ENCODE measurements around the gene TUFT1.
"Not testable (repeated sequence)": the region's sequence is repeated elsewhere in the genome, so short reads cannot be mapped to it uniquely, and the experiment has no call there.

The TUFT1 gene

DNA sequence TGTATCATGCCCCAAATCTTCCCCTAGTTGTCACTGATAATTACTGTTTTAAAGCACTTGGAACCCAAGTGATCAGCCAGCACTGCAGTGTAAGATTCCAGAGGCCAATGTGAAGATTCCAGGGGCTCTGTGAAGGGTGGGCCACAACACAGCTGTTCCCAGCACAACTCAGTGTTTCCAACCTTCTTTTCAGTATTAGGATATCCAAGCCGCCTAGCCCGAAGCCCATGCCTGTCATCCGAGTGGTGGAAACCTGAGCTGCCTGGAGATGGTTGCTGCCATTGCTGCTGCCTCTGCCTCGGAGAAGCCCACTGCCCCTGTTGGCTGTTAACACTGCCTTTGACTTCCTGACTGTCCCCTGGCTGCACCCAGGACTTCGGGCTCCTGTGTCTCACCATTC, 41.3 kb downstream of the TUFT1 start:
- DNase-seq (ENCODE audit: low spot score): no peak

DNA sequence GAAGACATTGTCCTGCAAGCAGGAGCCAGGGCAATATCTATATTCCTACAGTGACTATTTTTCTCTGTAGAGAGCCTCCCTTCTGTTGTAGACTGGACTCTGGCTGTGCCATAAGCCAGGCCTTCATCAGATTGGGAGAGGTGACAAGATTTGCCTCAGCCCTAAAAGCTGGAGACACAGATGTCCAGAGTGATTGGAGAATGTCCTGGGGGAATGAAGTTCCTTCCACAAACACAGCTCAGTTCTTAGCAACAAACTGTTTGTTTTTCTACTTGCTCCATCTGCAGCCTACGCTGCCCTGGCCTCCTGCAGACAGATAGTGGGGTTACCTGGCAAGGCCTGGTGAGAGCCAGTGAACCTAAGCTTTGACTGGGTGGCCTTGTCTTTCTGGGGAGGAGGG, 41.8 kb downstream of the TUFT1 start:
- no peak for DNase-seq (ENCODE audit: low spot score)

DNA sequence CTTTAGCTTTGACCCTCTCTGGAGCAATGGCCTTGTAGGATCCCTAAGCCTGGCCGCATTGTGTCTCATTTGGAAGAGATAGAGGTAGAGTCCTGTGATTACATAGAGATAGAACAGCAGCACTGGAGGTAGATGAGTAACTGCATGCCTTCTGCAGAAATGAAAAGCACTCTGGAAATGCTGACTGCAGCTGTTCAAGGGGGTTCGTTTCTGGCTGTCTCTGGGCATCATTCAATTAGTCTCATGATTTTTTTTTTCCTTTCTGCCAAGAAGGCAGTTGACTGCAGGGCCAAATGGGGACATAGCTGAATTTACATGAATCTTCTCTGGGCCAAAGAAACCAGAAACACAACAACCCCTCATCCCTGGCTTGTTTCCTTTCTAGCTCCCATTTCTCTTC, 43.7 kb downstream of the TUFT1 start:
- DNase-seq (ENCODE audit: low spot score): no peak

DNA sequence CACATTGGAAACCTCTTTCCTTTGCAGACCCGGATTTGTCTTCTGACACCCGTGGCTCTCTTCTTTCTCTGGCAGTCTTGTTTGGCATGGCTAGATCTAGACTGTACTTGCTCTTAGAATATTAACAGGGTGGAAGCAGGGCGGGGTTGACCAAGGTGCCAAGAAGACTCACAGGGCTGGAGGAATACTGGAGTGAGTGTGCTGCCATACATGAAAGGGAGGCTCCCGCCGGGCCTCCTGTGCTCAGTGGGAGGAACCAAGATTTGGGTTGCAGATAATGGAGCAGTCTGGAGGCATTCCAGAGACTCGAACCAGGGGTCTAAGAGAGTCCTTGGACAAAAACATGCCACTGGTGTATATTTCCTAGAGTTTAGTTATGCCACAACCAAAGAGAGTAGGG, 44.2 kb downstream of the TUFT1 start:
- no peak for DNase-seq (ENCODE audit: low spot score)

DNA sequence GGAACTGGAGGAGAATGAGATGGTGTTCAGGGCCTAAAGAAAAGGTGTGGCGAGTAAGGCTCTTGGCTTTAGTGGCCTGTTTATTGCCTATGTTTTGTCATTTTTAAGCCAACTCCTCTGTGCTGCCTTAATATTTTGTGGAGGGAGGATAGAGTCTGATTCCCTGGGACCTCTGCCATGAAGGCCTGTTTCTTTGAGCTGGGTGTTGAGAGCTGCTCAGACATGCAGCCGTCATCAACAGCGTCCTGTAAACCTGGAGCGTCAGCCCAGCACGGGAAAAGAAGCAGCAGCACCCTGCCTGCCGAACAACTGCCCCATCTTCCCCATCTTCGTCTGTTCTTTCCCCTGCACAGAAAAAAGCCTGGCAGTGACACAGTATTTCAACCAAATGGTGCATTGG, 44.7 kb downstream of the TUFT1 start:
- DNase-seq (ENCODE audit: low spot score): no peak

- no peak for DNase-seq (ENCODE audit: low spot score)
Measured at GRCh38 chr1:151585622-151586021, 45.5 kb downstream of the TUFT1 start.

GRCh38 chr1:151590961-151591360, 50.9 kb downstream of the TUFT1 start:
- DNase-seq (ENCODE audit: low spot score): no peak

DNA sequence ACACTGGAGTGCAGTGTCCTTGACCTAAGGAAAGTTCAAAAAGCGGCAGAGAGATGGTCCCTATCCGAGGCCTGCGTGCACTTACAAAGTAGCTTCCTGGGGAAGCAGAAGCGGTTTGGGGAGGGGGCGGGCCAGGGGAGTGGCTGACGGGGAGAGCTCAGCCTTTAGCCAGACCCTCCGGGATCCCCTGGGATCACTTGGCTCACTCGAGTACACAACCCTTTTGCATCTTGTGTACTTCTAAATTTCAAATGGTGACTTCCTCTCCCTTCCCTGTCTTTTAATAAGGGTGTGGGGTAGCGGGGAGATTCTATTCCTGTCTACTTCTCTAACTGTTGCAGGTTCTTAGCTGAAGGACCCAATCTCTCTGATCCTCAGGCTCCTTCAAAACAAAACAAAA, 53.6 kb downstream of the TUFT1 start:
- DNase-seq (ENCODE audit: low spot score): no peak

DNA sequence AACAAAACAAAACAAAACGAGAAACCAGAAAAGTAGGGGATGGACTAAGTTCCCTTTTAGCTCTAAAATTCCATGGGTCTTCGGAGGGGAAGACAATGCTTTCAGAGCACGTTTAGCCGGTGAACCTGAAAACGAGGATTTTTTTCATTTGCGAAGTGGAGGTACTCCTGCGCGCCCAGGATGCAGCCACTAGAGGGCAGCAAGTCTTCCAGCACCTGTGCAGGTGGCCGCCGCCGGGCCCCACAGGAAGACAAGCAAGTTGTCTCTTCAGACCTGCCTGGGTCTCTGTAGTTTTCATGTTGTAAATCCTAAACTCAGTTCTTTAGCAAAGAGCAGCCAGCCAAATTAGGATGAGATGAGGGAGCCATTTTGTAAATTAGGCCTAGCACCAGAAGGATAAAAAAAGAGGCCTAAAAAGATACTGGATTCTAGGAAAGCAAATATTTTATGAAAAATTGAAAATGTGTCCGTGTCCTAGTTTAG, 54.1 kb downstream of the TUFT1 start:
- DNase-seq (ENCODE audit: low spot score): peak; percentile 72

DNA sequence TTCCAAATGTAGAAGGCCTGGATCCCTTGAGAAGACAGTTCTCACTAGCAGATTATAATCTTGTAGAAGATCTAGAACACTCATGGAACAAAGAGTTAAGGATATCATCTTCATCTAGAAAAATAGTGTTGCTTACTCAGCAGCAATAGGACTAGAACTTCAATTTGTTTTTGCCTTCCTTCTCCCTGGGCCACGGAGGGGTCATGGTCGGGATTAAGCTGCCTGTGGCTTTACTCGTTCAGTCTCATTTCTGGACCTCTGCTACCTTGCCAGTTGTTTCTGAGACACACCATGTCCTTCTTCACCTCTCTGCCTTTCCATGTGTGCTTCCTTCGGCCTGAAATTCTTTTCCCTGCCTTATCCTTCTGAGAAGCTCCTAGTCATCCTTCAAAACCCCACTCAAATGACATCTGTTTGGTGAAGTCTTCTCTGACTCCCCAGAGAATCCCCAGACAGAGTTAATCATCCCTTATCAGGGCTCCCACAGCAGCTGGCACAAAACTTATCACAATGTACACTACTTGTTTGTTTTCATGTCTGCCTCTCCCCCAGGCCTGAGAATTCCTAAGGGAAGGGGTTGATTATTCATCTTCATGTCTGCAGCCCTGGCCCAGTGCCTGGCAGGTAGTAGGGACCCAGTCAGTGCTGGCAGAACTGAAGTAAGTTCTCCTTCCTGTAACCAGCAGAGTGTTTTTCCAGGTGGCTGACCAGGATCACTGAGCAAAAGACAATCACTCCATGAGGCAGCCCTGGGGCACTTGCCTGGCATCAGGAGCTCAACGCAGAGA, 56.3 kb downstream of the TUFT1 start:
- DNase-seq (ENCODE audit: low spot score): no peak

DNA sequence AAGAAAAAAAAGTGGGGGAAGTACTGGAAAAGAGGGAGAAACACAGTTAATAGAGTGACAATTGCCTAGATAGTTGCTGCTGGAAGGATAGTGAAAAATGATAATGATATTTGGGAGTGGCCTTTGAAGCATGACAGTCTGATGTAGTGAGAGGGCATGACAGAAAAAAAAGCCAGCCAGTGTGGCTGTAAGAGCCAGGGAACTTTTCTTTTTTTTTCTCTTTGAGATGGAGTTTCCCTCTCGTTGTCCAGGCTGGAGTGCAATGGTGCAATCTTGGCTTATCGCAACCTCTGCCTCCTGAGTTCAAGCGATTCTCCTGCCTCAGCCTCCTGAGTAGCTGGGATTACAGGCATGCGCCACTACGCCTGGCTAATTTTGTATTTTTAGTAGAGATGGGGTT, 62.4 kb downstream of the TUFT1 start:
- not testable (repeated sequence) for DNase-seq (ENCODE audit: low spot score)

DNA sequence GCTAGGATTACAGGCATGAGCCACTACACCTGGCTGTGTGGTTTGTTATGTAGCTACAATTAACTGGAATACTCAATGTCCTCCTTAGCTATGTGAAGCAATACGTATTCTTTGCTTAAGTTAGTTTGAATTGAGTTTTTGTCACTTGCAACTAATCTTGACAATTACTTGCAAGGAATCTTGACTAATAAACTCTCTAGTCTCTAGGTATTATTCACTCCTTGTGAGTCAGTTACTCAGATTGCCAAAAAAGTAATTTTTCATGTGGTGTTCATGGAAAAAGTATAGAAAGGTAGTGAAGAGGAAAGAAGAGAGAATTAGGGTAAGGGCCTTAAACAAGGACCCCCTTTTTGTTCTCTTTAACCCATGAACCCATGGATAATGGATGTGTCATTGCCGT, 64.2 kb downstream of the TUFT1 start:
- no peak for DNase-seq (ENCODE audit: low spot score)

DNA sequence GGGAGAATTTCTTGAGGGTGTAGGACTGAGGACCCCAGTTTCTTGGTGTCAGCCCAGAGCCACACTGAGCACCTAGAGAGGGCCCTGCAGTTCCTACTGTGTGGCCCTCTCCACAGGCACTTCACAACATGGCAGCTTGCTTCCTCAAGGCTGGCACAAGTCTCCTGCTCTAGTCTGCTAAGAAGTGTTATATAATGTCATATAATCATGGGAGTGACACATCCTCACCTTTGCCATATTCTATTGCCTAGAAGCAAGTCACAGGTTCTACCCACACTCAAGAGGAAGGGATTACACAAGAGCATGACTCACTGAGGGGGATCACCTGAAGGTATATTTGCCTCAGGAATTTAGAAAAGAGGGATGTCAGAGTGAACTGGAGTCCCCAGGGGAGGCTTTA, 66.3 kb downstream of the TUFT1 start:
- no peak for DNase-seq (ENCODE audit: low spot score)

DNA sequence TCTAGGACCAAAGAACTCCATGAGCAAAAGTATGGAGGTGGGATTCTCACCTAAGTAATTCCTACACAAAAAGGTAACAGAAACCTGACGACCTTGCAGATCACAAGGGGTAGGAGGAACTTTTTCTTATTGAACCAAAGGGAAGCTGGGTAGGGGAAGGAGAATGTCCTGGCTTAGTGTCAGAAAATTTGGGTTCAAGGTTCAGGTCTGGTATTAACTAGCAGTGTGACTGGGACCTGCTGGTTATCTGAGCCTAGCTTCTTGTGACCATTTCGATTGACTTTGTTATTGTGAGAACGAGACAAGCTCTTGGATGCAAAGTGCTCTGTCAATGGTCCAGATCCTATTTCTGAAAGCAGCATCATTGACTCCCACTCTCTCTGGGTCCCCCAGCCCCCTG, 66.7 kb downstream of the TUFT1 start:
- DNase-seq (ENCODE audit: low spot score): no peak

GRCh38 chr1:151610142-151610541, 70.0 kb downstream of the TUFT1 start:
- no peak for DNase-seq (ENCODE audit: low spot score)

GRCh38 chr1:151611288-151611790, 71.2 kb downstream of the TUFT1 start:
- peak; percentile 59 for DNase-seq (ENCODE audit: low spot score)

GRCh38 chr1:151611832-151612500, 71.9 kb downstream of the TUFT1 start, which contains the start of gene SNX27:
Gene SNX27, plus strand, starts transcription at chr1:151612050. Its CDS starts 152 bp downstream, at chr1:151612202.
- peak; percentile 98 for DNase-seq (ENCODE audit: low spot score)

DNA sequence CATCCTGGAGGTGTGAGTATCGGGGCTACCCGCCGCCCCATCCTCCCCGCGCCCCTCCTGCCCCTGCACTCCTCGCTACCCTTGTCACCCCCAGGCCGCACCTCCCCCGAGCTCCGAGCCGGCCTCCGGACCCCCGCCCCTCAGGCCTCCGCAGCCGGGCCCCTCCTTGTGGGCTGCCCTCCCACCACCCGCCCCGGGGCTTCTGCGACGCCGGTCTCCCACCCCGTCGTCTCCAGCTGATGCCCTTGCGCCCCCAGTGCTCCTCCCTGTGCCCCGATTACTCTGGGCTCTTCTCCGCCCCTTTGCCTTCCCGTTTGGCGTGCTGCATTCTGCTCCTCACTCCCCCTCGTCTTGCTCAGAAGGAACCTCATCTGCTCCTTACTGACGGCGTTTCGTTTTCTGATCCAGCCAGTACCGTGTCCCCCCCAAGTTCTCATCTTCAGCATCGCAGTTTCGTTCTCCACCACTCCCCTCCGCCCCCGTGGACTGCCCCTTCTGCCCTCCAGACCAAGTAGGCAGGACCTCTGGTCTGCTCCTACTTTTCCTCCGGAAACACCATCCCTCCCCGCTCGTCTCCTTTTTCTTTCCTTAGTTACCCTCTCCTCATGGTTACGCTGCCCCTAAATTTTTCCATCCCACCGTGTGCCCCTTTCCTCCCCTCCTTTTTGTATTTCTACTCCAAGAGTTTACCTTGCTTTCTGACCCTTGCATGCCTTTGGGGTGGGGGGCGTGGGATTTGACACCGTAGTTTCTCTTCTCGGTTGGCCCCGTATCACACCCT, 72.6 kb downstream of the TUFT1 start:
- peak; percentile 68 for DNase-seq (ENCODE audit: low spot score)

DNA sequence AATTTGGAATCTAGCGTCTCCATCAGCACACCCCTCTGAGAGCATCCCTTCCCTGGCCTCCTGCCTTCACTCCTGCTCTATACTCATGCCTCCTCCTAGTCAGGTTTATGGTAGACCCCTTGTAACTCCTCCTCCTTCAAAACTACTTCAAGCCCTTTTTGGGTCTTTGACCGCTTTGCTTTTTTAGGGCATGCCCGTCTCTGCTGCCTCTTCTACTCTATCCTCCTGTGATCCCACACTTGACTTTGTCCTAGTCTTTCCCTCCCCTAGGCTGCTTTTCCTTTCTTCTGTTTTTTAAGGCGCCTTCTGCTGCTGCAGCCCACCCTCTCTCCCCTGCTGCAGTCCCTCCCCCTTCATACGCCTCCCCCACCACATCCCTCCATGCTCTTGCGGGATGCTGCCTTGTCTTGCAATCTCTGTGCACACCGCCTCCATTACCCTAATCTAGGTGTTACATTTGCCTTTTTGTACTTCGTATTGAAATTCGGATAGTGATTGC, 73.2 kb downstream of the TUFT1 start:
- no peak for DNase-seq (ENCODE audit: low spot score)

DNA sequence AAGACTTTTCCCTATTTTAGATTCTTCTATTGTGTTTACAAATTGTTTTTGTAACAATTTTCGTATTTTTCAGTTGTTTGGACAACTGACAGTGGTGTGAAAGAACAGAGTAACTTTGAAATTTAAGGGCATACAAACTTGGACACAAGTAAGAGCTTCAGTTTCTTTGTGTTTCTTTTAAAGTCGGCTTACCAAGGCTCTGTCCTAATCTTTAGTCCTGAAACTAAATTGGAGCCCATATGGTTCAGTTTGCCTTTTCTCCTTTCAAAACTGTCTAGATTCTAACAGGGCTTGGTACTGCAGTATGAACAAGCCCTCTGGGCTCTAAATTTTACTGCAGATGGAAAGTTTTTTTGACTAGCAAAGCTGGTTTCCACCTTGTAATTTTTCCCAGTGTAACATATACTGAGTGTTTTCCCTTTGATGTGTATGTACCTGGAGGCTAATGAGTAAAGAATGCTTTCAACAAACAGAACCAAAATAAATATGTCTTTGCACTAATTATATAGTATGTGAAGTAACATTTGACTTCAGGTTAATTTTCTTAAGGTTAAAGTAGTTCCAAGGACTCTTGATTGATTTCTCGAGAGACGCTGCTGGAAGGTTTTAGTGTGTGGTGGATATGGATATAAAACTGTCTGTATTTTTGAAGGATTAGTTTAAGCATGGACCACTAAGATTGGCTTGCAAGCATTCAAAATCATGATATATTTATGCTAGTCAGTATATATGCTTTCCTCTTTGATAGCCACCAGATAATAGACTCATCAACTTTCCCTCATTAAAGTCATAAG, 75.8 kb downstream of the TUFT1 start:
- DNase-seq (ENCODE audit: low spot score): no peak

DNA sequence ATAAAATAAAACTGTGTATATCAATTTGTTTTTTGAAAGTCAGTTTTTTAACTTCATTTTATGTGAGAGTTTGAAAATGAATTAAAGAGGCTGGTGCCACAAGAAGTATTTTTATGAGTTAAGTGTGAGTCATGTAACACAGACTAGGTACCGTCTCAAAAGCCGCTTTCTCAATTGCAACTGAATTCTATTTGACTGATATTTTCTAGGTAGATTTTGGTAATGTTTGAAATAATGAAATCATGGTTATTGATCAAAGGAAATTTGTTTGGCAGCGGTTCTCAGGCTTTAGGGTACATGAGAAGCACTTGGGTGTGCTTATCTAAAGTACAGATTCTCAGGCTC, 76.4 kb downstream of the TUFT1 start:
- DNase-seq (ENCODE audit: low spot score): no peak

GRCh38 chr1:151618003-151618402, 77.9 kb downstream of the TUFT1 start:
- DNase-seq (ENCODE audit: low spot score): no peak
